ENCODE results near the gene SCN1B.

DNA sequence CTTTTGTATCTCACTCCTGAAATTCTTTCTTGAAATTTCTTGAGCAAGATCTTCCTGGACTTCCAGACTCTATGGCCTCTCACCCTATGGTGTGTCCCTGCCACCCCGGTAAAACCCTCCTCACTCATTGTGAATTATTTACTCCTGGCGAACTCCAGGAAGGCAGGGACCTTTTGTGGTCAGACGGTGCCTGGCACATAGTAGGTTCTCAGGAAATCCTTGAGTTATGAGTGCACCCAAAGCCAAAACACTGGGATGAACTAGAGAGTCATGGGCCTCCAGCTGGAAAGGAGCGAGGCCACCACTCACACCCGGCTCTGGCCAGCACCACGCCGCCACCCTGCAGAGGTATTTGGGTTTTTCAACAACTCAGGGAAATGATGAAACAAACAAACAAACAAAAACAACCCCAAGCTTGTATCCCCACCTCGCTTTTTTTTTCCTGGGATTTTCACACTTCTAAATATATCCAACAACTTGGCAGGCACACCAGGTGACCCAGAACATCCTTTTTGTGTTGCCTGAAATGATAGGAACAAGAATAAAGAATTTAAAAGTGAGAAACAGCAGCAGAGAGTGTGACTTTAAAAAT is 22.4 kb downstream of the SCN1B start:
- TF ChIP-seq, protein P1, sequence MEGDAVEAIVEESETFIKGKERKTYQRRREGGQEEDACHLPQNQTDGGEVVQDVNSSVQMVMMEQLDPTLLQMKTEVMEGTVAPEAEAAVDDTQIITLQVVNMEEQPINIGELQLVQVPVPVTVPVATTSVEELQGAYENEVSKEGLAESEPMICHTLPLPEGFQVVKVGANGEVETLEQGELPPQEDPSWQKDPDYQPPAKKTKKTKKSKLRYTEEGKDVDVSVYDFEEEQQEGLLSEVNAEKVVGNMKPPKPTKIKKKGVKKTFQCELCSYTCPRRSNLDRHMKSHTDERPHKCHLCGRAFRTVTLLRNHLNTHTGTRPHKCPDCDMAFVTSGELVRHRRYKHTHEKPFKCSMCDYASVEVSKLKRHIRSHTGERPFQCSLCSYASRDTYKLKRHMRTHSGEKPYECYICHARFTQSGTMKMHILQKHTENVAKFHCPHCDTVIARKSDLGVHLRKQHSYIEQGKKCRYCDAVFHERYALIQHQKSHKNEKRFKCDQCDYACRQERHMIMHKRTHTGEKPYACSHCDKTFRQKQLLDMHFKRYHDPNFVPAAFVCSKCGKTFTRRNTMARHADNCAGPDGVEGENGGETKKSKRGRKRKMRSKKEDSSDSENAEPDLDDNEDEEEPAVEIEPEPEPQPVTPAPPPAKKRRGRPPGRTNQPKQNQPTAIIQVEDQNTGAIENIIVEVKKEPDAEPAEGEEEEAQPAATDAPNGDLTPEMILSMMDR (IDR thresholded peaks at IDR 0.05): no peak
- TF ChIP-seq POLR2A (IDR thresholded peaks at IDR 0.05) (no peak), EP300 (IDR thresholded peaks at IDR 0.05) (no peak)

Data from tibial nerve (tissue), 4 donors.